Measurements from ENCODE around the gene MTCH1. TPM values are rescaled to one million over a fixed set of nuclear protein-coding genes. Genes with fewer than 3 reads are reported as not detected.

MTCH1 gene
- total and polyA plus RNA-seq, 2 experiments from 2014 or later = 108 to 271 TPM

DNA sequence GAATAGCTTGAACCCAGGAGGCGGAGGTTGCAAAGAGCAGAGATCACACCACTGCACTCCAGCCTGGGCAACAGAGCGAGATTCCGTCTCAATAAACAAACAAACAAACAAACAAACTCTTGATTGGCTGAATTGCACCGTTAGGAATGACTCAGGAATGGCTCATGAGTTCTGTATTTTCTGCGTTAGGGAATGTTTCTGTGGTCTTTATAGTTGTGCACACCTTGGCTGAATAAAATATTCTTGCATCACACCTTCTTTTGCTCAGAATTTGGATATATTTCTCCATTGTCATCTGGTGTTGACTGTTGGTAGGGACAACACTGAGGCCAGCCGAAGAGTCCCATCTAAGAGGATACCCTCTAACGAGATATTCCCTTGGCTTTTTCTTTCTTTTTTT, 51.1 kb downstream of the MTCH1 start:
- no peak overlapping the region for H3K4me3 Mint-ChIP-seq
- H3K4me1 ChIP-seq (ENCODE audit: insufficient read depth) = no peaks in the 10 kb centered on the region
- H3K27me3 ChIP-seq (ENCODE audit: insufficient read depth) = no peaks in the 10 kb centered on the region
- peaks cover 6% of the 10 kb centered on the region for H3K27me3 Mint-ChIP-seq (ENCODE audit: insufficient read depth, low read depth, poor library complexity)
- no peak overlapping the region for H2AFZ ChIP-seq
- no peaks in the 10 kb centered on the region for H3F3A ChIP-seq (replicated peaks; ENCODE audit: low read depth)
- H4K20me1 ChIP-seq (replicated peaks; ENCODE audit: insufficient read depth) = no peaks in the 10 kb centered on the region
- no peaks in the 10 kb centered on the region for H3K4me1 Mint-ChIP-seq
- no peak overlapping the region for H3K4me3 ChIP-seq
- ATAC-seq (no peak), DNase-seq (ENCODE audit: low spot score) (no peak)
- H3K27ac ChIP-seq (ENCODE audit: low read depth) = no peak overlapping the region
- H3K4me2 ChIP-seq = no peak overlapping the region
- H3K36me3 Mint-ChIP-seq (ENCODE audit: low read depth) = no peaks in the 10 kb centered on the region
- no peak overlapping the region for H3K27ac Mint-ChIP-seq
- H3K36me3 ChIP-seq (ENCODE audit: insufficient read depth) = no peaks in the 10 kb centered on the region
- no peaks in the 10 kb centered on the region for H3K9me2 ChIP-seq (ENCODE audit: insufficient read depth)
- no peaks in the 10 kb centered on the region for H3K79me2 ChIP-seq (replicated peaks; ENCODE audit: insufficient read depth)
- H3K9me3 Mint-ChIP-seq = no peaks in the 10 kb centered on the region; the same call in 2 of the 3 replicates
- no peak for TF ChIP-seq EZH2phosphoT487 (IDR thresholded peaks at IDR 0.05; ENCODE audit: unreplicated experiment)
- no peak for TF ChIP-seq NANOG (IDR thresholded peaks at IDR 0.05; ENCODE audit: borderline replicate concordance)
- TF ChIP-seq EZH2 (IDR thresholded peaks at IDR 0.05; ENCODE audit: low read depth, unreplicated experiment) = no peak
- TF ChIP-seq ZNF331 (CRISPR knock-in tag; IDR thresholded peaks at IDR 0.05; ENCODE audit: low read depth) = no peak
- TF ChIP-seq, protein P1, sequence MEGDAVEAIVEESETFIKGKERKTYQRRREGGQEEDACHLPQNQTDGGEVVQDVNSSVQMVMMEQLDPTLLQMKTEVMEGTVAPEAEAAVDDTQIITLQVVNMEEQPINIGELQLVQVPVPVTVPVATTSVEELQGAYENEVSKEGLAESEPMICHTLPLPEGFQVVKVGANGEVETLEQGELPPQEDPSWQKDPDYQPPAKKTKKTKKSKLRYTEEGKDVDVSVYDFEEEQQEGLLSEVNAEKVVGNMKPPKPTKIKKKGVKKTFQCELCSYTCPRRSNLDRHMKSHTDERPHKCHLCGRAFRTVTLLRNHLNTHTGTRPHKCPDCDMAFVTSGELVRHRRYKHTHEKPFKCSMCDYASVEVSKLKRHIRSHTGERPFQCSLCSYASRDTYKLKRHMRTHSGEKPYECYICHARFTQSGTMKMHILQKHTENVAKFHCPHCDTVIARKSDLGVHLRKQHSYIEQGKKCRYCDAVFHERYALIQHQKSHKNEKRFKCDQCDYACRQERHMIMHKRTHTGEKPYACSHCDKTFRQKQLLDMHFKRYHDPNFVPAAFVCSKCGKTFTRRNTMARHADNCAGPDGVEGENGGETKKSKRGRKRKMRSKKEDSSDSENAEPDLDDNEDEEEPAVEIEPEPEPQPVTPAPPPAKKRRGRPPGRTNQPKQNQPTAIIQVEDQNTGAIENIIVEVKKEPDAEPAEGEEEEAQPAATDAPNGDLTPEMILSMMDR (conservative IDR thresholded peaks at IDR 0.05; ENCODE audit: low read depth in 2 of 2) = no peak
- TF ChIP-seq, protein P2, sequence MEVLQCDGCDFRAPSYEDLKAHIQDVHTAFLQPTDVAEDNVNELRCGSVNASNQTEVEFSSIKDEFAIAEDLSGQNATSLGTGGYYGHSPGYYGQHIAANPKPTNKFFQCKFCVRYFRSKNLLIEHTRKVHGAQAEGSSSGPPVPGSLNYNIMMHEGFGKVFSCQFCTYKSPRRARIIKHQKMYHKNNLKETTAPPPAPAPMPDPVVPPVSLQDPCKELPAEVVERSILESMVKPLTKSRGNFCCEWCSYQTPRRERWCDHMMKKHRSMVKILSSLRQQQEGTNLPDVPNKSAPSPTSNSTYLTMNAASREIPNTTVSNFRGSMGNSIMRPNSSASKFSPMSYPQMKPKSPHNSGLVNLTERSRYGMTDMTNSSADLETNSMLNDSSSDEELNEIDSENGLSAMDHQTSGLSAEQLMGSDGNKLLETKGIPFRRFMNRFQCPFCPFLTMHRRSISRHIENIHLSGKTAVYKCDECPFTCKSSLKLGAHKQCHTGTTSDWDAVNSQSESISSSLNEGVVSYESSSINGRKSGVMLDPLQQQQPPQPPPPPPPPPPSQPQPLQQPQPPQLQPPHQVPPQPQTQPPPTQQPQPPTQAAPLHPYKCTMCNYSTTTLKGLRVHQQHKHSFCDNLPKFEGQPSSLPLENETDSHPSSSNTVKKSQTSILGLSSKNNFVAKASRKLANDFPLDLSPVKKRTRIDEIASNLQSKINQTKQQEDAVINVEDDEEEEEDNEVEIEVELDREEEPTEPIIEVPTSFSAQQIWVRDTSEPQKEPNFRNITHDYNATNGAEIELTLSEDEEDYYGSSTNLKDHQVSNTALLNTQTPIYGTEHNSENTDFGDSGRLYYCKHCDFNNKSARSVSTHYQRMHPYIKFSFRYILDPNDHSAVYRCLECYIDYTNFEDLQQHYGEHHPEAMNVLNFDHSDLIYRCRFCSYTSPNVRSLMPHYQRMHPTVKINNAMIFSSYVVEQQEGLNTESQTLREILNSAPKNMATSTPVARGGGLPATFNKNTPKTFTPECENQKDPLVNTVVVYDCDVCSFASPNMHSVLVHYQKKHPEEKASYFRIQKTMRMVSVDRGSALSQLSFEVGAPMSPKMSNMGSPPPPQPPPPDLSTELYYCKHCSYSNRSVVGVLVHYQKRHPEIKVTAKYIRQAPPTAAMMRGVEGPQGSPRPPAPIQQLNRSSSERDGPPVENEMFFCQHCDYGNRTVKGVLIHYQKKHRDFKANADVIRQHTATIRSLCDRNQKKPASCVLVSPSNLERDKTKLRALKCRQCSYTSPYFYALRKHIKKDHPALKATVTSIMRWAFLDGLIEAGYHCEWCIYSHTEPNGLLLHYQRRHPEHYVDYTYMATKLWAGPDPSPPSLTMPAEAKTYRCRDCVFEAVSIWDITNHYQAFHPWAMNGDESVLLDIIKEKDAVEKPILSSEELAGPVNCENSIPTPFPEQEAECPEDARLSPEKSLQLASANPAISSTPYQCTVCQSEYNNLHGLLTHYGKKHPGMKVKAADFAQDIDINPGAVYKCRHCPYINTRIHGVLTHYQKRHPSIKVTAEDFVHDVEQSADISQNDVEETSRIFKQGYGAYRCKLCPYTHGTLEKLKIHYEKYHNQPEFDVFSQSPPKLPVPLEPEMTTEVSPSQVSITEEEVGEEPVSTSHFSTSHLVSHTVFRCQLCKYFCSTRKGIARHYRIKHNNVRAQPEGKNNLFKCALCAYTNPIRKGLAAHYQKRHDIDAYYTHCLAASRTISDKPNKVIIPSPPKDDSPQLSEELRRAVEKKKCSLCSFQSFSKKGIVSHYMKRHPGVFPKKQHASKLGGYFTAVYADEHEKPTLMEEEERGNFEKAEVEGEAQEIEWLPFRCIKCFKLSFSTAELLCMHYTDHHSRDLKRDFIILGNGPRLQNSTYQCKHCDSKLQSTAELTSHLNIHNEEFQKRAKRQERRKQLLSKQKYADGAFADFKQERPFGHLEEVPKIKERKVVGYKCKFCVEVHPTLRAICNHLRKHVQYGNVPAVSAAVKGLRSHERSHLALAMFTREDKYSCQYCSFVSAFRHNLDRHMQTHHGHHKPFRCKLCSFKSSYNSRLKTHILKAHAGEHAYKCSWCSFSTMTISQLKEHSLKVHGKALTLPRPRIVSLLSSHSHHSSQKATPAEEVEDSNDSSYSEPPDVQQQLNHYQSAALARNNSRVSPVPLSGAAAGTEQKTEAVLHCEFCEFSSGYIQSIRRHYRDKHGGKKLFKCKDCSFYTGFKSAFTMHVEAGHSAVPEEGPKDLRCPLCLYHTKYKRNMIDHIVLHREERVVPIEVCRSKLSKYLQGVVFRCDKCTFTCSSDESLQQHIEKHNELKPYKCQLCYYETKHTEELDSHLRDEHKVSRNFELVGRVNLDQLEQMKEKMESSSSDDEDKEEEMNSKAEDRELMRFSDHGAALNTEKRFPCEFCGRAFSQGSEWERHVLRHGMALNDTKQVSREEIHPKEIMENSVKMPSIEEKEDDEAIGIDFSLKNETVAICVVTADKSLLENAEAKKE (CRISPR knock-in tag; IDR thresholded peaks at IDR 0.05) = no peak
- TF ChIP-seq, protein P3, sequence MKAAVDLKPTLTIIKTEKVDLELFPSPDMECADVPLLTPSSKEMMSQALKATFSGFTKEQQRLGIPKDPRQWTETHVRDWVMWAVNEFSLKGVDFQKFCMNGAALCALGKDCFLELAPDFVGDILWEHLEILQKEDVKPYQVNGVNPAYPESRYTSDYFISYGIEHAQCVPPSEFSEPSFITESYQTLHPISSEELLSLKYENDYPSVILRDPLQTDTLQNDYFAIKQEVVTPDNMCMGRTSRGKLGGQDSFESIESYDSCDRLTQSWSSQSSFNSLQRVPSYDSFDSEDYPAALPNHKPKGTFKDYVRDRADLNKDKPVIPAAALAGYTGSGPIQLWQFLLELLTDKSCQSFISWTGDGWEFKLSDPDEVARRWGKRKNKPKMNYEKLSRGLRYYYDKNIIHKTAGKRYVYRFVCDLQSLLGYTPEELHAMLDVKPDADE (IDR thresholded peaks at IDR 0.05) = no peak
- TF ChIP-seq CREB1 (CRISPR knock-in tag; IDR thresholded peaks at IDR 0.05; ENCODE audit: low read depth) = no peak
- TF ChIP-seq, protein P4, sequence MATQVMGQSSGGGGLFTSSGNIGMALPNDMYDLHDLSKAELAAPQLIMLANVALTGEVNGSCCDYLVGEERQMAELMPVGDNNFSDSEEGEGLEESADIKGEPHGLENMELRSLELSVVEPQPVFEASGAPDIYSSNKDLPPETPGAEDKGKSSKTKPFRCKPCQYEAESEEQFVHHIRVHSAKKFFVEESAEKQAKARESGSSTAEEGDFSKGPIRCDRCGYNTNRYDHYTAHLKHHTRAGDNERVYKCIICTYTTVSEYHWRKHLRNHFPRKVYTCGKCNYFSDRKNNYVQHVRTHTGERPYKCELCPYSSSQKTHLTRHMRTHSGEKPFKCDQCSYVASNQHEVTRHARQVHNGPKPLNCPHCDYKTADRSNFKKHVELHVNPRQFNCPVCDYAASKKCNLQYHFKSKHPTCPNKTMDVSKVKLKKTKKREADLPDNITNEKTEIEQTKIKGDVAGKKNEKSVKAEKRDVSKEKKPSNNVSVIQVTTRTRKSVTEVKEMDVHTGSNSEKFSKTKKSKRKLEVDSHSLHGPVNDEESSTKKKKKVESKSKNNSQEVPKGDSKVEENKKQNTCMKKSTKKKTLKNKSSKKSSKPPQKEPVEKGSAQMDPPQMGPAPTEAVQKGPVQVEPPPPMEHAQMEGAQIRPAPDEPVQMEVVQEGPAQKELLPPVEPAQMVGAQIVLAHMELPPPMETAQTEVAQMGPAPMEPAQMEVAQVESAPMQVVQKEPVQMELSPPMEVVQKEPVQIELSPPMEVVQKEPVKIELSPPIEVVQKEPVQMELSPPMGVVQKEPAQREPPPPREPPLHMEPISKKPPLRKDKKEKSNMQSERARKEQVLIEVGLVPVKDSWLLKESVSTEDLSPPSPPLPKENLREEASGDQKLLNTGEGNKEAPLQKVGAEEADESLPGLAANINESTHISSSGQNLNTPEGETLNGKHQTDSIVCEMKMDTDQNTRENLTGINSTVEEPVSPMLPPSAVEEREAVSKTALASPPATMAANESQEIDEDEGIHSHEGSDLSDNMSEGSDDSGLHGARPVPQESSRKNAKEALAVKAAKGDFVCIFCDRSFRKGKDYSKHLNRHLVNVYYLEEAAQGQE (IDR thresholded peaks at IDR 0.05; ENCODE audit: unreplicated experiment) = no peak
- TF ChIP-seq POLR2AphosphoS5 (IDR thresholded peaks at IDR 0.05; ENCODE audit: low read depth) = no peak
- TF ChIP-seq STAT1 (IDR thresholded peaks at IDR 0.05; ENCODE audit: unreplicated experiment) = no peak
- no peak for TF ChIP-seq ZNF114 (CRISPR knock-in tag; IDR thresholded peaks at IDR 0.05)
- TF ChIP-seq JUNB (IDR thresholded peaks at IDR 0.05; ENCODE audit: unreplicated experiment) = no peak
